ENCODE results near the gene DPP9. TPM values are rescaled to one million over a fixed set of nuclear protein-coding genes. Genes with fewer than 3 reads are reported as not detected.
"Not testable (repeated sequence)": the region's sequence is repeated elsewhere in the genome, so short reads cannot be mapped to it uniquely, and the experiment has no call there.

The DPP9 gene
- total RNA-seq, 2 experiments from 2014 or later: 91.7 TPM

DNA sequence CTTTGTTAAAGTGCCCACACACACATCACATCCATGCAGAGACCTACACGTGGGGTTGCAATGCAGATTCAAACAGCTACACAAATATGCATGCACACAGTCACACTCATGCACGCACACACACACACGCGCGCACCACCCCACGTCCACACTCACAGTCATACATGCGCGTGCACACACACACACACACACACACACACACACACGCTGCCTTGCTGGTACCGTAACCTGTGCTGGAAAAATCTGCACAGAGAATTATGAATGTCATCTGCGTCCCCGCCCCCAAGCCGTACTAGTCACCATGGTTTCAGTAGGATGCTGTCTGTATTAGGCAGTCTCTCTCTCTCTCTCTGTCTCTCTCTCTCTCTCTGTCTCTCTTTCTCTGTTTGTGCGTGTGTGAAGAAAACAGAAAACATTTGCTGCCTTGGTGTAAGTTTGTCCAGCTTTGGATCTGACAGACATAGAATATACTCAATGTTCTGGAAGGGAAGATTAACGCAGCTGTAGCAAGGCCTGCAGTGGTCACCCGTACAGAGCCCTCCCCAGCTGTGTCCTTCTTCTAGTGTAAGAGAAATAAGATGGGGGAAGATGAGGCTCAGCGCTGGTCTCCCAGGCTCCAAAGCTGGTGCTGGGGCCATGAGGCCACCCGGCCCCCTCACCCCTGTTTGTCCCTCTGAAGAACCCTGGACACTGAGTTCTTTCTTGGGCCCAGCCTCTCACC is 26.4 kb upstream of the DPP9 start:
- no peaks in the 10 kb centered on the region for H3K36me3 Mint-ChIP-seq
- H3K27me3 Mint-ChIP-seq: peaks cover 22% of the 10 kb centered on the region
- no peak overlapping the region for H3K27ac Mint-ChIP-seq
- no peak overlapping the region for H3K4me3 Mint-ChIP-seq
- no peak for ATAC-seq (ENCODE audit: low read depth)
- DNase-seq: no peak
- H3K4me1 Mint-ChIP-seq: no peaks in the 10 kb centered on the region
- POLR2A ChIA-PET: no interaction called here
- no peaks in the 10 kb centered on the region for H3K9me3 Mint-ChIP-seq

DNA sequence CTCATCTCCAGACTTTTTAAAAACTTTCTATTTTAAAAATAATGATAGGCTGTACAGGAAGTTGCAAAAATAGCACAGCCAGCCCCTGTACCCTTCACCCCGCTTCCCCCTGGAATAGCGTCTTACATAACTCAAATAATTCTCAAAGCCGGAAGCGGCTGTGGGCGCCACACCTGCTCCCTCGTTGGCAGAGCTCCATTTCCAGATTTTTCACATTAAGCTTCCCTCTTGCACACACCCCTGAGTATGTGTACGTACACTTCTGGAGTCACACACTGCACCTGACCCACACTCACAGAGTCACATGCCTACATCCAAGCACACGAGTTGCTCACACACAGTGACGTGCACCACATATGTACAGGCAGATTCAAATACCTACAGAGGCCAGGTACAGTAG is 24.9 kb upstream of the DPP9 start:
- H3K27me3 Mint-ChIP-seq: peaks cover 22% of the 10 kb centered on the region
- no peaks in the 10 kb centered on the region for H3K36me3 Mint-ChIP-seq
- no peak overlapping the region for H3K4me3 Mint-ChIP-seq
- no peaks in the 10 kb centered on the region for H3K9me3 Mint-ChIP-seq
- ATAC-seq (ENCODE audit: low read depth): no peak
- no peak for DNase-seq
- H3K4me1 Mint-ChIP-seq: no peaks in the 10 kb centered on the region
- POLR2A ChIA-PET: interaction anchor here (0.7 kb wide), 1 partner anchor 325 kb away, joined by 3 read pairs; no protein-coding TSS in a partner anchor
- no peak overlapping the region for H3K27ac Mint-ChIP-seq

DNA sequence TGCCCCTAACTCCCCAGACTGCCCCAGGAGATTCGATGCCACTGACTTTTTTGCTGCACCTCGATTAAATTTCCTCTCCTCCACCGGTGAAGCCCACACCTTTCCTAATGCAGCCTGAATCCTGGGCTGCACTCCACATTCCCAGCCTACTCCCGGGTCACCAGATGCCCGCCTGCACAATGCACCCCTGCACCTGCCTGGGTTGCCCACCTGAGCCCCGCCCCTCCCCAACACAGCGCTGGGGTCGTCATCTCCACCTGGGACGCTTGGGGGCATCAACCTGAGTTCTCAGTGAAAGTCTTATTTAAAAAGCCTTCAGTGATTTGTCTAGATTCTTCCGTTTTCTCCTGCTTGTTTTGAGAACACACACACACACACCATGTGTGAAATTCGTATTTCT is 24.5 kb upstream of the DPP9 start:
- ATAC-seq (ENCODE audit: low read depth) (no peak), DNase-seq (no peak)
- Mint-ChIP-seq H3K4me1 (peaks cover under 1% of the 10 kb centered on the region), H3K27me3 (peaks cover 26% of the 10 kb centered on the region), H3K9me3 (no peaks in the 10 kb centered on the region), H3K27ac (no peak overlapping the region), H3K36me3 (no peaks in the 10 kb centered on the region), H3K4me3 (no peak overlapping the region)
- POLR2A ChIA-PET: no interaction called here

DNA sequence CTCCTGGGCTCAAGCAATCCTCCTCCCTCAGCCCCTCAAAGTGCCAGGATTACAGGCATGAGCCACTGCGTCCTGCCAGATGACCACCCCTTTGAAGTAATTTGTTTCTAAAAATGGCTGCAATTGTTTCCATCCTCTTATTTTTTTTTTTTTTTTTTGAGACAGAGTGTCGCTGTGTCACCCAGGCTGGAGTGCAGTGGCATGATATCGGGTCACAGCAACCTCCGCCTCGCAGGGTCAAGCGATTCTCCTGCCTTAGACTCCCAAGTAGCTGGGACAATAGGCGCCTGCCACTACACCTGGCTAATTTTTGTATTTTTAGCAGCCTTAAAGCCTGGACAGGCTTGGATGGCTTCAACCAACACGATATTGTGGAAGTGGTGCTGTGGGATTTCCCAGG is 22.3 kb upstream of the DPP9 start:
- Mint-ChIP-seq H3K4me1 (peaks cover 1% of the 10 kb centered on the region), H3K4me3 (no peak overlapping the region), H3K9me3 (no peaks in the 10 kb centered on the region), H3K27ac (no peak overlapping the region), H3K27me3 (peaks cover 25% of the 10 kb centered on the region), H3K36me3 (no peaks in the 10 kb centered on the region)
- ATAC-seq (ENCODE audit: low read depth): no peak
- no peak for DNase-seq
- POLR2A ChIA-PET: interaction anchor here (0.6 to 1.0 kb wide), 3 partner anchors 45 to 1314 kb away, joined by 4 to 8 read pairs (median 7); no protein-coding TSS in a partner anchor

DNA sequence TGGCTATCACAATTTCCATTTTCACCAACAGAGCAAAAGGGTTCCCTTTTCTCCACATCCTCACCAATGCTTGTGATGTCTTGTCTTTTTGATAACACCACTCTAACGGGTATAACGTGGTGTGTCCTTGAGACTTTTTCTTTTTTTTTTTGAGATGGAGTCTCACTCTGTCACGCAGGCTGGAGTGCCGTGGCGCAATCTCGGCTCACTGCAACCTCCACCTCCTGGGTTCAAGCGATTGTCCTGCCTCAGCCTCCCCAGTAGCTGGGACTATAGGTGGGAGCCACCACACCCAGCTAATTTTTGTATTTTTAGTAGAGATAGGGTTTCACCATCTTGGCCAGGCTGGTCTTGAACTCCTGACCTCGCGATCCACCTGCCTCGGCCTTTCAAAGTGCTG is 21.5 kb upstream of the DPP9 start:
- ATAC-seq (ENCODE audit: low read depth); H3K36me3 Mint-ChIP-seq; DNase-seq; POLR2A ChIA-PET; H3K9me3 Mint-ChIP-seq; H3K27ac Mint-ChIP-seq; H3K4me1 Mint-ChIP-seq; H3K4me3 Mint-ChIP-seq: not testable (repeated sequence)
- H3K27me3 Mint-ChIP-seq: peaks cover 25% of the 10 kb centered on the region

DNA sequence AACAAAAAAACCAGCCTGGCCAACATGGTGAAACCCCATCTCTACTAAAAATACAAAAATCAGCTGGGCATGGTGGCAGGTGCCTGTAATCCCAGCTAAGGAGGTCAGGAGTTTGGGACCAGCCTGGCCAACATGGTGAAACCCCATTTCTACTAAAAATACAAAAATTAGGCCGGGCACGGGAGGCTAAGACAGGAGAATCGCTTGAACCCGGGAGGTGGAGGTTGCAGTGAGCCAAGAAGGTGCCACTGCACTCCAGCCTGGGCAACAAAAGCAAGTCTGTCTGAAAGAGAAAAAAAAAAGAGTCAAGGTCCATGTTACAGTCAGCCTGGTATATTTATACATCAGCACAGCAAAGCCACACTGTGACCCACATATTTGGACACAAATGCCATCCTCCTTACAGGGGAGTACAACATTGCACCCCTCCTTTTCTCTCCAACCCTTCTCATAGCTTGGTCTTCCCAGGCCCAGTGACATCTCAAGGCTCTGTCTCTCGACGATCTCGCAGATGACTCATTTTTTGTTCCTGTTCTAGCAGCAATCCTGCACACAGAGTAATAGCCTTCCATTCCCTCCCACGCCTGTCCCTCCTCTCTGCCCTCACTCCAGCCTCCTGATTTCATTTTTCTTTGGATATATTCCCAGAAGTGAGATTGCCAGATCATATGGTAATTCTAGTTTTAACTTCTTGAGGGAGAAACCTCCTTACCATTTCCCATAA is 21.0 kb upstream of the DPP9 start:
- peaks cover 1% of the 10 kb centered on the region for H3K4me1 Mint-ChIP-seq
- DNase-seq: no peak
- H3K9me3 Mint-ChIP-seq: no peaks in the 10 kb centered on the region
- POLR2A ChIA-PET: no interaction called here
- no peak overlapping the region for H3K27ac Mint-ChIP-seq
- H3K36me3 Mint-ChIP-seq: no peaks in the 10 kb centered on the region
- no peak overlapping the region for H3K4me3 Mint-ChIP-seq
- no peak for ATAC-seq (ENCODE audit: low read depth)
- peaks cover 25% of the 10 kb centered on the region for H3K27me3 Mint-ChIP-seq

DNA sequence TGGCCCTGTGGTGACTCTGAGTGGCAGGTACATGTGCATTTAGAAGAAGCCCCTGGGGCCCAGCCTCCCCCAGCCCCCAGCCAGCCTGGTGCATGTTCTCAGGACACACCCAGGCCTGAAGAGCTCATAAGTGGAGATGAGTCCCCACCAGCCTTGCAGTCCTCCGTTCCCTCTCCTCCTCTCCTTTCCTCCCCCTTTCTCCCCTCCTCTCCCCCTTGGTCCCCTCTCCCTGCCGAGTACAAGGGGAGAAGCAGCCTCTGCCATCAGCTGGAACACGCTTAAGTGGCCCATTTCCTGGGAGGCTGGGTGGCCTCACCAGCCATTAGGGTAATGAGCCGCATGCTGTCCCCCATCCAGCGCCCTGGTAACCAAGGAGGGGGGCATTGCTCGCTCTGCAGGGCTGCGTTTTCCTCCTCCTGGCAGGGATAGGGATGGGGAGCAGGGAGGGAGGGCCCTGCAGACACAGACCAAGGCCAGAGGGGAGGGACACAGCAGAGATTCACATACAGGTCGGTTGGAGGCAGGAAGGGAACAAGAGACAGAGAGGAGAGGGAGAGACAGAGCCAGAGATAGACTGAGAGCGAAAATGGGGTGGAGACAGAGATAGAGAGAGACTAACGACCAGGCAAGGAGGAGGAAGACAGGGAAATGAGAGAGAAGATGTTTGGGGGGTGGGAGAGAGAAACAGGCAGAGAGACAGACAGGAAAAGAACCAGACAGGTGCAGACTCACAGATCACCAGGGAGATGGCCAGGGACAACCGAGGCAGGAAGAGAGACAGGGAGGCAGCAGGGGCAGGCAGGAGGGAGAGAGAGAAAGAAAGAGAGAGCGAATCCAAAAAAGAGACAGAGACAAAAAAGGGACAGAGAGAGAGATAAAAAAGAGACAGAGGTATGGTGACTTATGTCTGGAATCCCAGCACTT is 19.3 kb upstream of the DPP9 start:
- POLR2A ChIA-PET: no interaction called here
- Mint-ChIP-seq H3K4me3 (no peak overlapping the region), H3K4me1 (peaks cover 1% of the 10 kb centered on the region), H3K27ac (no peak overlapping the region), H3K36me3 (no peaks in the 10 kb centered on the region), H3K9me3 (no peaks in the 10 kb centered on the region), H3K27me3 (peaks cover 20% of the 10 kb centered on the region)
- ATAC-seq (ENCODE audit: low read depth): no peak
- DNase-seq: no peak

DNA sequence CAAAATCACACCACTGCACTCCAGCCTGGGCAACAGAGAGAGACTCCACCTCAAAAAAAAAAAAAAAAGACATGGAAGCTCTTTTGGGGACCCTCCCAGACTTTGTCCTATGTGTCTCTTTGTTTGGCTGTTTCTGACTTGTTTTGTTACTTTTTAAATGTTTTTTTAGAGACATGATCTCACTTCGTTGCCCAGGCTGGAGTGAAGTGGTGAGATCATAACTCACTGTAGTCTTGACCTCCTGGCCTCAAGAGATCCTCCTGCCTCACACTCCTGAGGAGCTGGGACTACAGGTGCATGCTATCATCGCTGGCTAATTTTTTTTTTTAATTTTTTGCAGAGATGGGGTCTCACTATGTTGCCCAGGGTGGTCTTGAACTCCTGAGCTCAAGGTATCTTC is 16.4 kb upstream of the DPP9 start:
- Mint-ChIP-seq H3K9me3 (no peaks in the 10 kb centered on the region), H3K36me3 (no peaks in the 10 kb centered on the region), H3K27ac (no peak overlapping the region), H3K4me1 (peaks cover 1% of the 10 kb centered on the region), H3K27me3 (peaks cover 16% of the 10 kb centered on the region), H3K4me3 (no peak overlapping the region)
- no peak for ATAC-seq (ENCODE audit: low read depth)
- no peak for DNase-seq
- POLR2A ChIA-PET: interaction anchor here (0.6 kb wide), 1 partner anchor 11 kb away, joined by 3 read pairs; no protein-coding TSS in a partner anchor

DNA sequence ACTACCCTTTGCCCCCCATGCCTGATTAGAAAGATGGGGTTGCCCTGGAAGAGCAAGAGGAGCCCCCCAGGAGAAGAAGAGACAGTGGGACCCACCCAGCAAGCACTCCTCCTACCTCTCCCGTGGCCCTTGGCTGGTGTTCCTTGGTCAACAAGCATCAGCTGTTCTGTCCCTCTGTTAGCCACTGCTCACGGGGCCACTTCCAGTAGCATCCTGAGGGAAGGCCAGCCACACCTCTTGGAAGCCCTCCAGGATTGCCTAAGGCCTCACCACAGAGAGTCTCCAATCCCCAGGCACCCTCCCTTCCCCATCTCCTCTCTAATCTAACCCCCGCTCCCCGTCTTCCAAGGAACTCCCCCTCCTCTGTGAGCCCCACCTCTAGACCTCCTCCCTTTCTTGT is 15.1 kb upstream of the DPP9 start:
- ATAC-seq (ENCODE audit: low read depth) (no peak), DNase-seq (no peak)
- Mint-ChIP-seq H3K9me3 (no peaks in the 10 kb centered on the region), H3K36me3 (no peaks in the 10 kb centered on the region), H3K4me1 (peaks cover 3% of the 10 kb centered on the region), H3K27ac (no peak overlapping the region), H3K4me3 (no peak overlapping the region), H3K27me3 (peaks cover 22% of the 10 kb centered on the region)
- POLR2A ChIA-PET: no interaction called here

DNA sequence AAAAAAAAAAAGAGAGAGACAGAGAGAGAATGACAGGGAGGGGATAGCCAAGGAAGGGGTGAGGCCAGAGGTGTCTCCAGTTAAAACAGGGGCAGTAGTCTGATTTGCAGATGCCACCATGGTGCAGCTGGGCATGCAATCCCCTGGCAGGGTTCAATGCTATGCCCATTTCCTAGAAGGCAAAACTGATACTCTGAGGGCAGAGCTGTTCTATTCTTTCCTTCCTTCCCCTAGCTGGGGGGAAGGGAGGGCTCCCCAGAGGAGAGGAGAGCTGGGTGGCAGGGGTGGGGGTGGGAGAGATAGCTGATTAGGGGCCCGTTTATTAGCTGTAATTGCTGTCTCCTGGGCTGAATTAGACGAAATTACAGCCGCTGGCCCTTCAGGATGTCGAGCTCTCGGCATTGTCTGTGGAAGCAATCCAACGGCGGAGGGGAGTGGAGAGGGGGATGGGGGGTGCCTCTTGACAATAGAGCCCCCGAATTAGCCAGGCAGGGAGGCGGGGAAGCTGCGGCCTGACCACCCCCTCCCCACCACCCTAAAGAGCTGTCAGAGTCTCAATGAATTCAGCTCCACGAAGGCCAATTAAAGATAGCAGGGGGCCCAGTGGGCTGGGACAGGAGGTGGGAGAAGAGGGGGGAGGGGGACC is 14.4 kb upstream of the DPP9 start:
- no peak overlapping the region for H3K4me3 Mint-ChIP-seq
- H3K27ac Mint-ChIP-seq: no peak overlapping the region
- no peak for DNase-seq
- H3K9me3 Mint-ChIP-seq: no peaks in the 10 kb centered on the region
- peaks cover 21% of the 10 kb centered on the region for H3K27me3 Mint-ChIP-seq
- POLR2A ChIA-PET: no interaction called here
- peaks cover 4% of the 10 kb centered on the region for H3K4me1 Mint-ChIP-seq
- no peaks in the 10 kb centered on the region for H3K36me3 Mint-ChIP-seq
- ATAC-seq (ENCODE audit: low read depth): no peak

DNA sequence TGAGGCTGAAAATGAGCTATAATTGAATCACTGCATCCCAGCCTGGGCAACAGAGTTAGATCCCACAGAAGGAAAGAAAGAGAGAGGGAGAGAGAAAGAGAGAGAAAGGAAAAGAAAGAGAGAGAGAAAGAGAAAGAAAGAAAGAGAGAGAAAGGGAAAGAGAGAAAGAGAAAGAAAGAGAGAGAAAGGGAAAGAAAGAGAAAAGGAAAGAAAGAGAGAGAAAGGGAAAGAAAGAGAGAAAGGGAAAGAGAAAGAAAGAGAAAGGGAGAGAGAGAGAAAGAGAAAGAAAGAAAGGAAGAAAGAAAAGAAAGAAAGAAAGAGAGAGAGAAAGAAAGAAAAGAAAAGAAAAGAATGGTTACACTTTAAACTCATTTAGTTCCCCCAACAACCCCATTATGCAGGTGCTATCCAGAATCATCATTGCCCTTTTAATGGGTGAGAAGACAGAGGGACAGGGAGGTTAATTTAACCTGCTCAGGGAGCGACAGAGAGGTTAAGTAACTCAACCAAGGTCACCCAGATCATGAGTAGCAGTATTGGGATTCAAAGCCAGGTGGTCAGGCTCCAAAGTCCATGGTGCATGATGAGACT is 10.2 kb upstream of the DPP9 start:
- POLR2A ChIA-PET: interaction anchor here (2.1 kb wide), 1 partner anchor 57 kb away, joined by 7 read pairs; the partner anchor contains the start of gene FEM1A
- no peak overlapping the region for H3K27ac Mint-ChIP-seq
- peaks cover 13% of the 10 kb centered on the region for H3K4me1 Mint-ChIP-seq
- H3K36me3 Mint-ChIP-seq: no peaks in the 10 kb centered on the region
- no peak for ATAC-seq (ENCODE audit: low read depth)
- H3K4me3 Mint-ChIP-seq: no peak overlapping the region
- H3K27me3 Mint-ChIP-seq: peaks cover 18% of the 10 kb centered on the region
- no peaks in the 10 kb centered on the region for H3K9me3 Mint-ChIP-seq
- DNase-seq: no peak

DNA sequence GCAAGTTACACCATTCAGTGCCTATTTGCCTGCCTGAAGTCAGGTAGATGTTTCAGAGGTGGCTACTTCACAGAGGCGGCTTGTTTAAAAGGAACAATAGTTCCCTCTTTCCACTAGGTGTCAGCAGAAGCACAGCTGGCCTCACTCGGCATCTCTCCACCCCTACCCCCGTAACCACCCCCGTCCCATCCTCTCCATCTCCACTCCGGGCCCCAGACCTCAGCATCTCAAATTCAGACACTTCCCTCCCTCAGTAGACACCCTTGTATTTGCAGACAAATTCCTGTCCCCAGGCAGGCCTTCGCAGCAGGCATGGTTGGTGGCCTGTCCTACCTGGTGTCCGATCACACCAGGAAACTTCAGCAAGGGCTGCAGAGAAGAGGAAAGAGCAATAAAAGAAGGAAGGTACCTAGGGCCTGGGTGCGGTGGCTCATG is 9.1 kb upstream of the DPP9 start:
- DNase-seq (peak; percentile 42), ATAC-seq (ENCODE audit: low read depth) (peak; percentile 88)
- H3K4me3 Mint-ChIP-seq: peak overlapping the region; percentile 59
- POLR2A ChIA-PET: interaction anchor here (2.1 kb wide), 1 partner anchor 58 kb away, joined by 7 read pairs; the partner anchor contains the start of gene FEM1A
- H3K9me3 Mint-ChIP-seq: no peaks in the 10 kb centered on the region
- peaks cover 13% of the 10 kb centered on the region for H3K27me3 Mint-ChIP-seq
- no peaks in the 10 kb centered on the region for H3K36me3 Mint-ChIP-seq
- peak overlapping the region; percentile 4 for H3K27ac Mint-ChIP-seq
- peaks cover 13% of the 10 kb centered on the region for H3K4me1 Mint-ChIP-seq
